Large intestine (tissue), 3 donors: ENCODE measurements around the gene HIVEP3. TPM values are rescaled to one million over a fixed set of nuclear protein-coding genes. Genes with fewer than 3 reads are reported as not detected.

ENCODE experiments used
- DNase-seq, 2 donors: peaks; one replicate each; pipeline versions ENCODE4 v3.0.0 to v3.0.0-alpha.2; 2013
- H3K27ac ChIP-seq: one replicate; pipeline ENCODE4 v1.5.1; 2013; ENCODE audit warnings: low read length
- H3K27me3 ChIP-seq: 2 replicates; pipeline ENCODE4 v1.6.1; 2013; ENCODE audit warnings: low read length; ENCODE audit not compliant: control insufficient read depth, insufficient read depth
- H3K36me3 ChIP-seq: 2 replicates; pipeline ENCODE4 v1.6.1; 2013; ENCODE audit warnings: low read length; ENCODE audit not compliant: control insufficient read depth, insufficient read depth
- H3K4me1 ChIP-seq: one replicate; pipeline ENCODE4 v1.6.1; 2013; ENCODE audit warnings: low read length; ENCODE audit not compliant: control insufficient read depth, insufficient read depth
- H3K4me3 ChIP-seq: one replicate; pipeline ENCODE4 v1.5.1; 2013; ENCODE audit warnings: low read length
- H3K9me3 ChIP-seq: one replicate; pipeline ENCODE4 v1.6.1; 2013; ENCODE audit warnings: mild to moderate bottlenecking, low read depth, low read length, moderate library complexity; ENCODE audit not compliant: control insufficient read depth
- WGBS: methylation state at CpG from one replicate; pipeline ENCODE4 v1.1.5; 2013; ENCODE audit warnings: low lambda C conversion rate; ENCODE audit not compliant: insufficient coverage; 5-methylcytosine and 5-hydroxymethylcytosine counted together
- polyA plus RNA-seq: library from polyadenylated mRNA; unstranded; fragments of 120-200 nt; gene quantifications from one replicate; pipeline ENCODE4 v1.2.1, GENCODE V29; 2013

Gene HIVEP3
- polyA plus RNA-seq, 1 donor = 2.6 TPM

GRCh38 chr1:41850029-41850428 lies 68.7 kb downstream of the HIVEP3 start:
- Histone ChIP-seq H3K36me3 (no peaks in the 10 kb centered on the region), H3K9me3 (no peaks in the 10 kb centered on the region), H3K27ac (no peak overlapping the region), H3K4me3 (no peak overlapping the region), H3K27me3 (peaks cover 6% of the 10 kb centered on the region), H3K4me1 (no peaks in the 10 kb centered on the region)
- no peak for DNase-seq
- 20% methylated on average over 1 of the region's 2 CpGs for WGBS

- no peak for DNase-seq
- Histone ChIP-seq H3K27me3 (peaks cover 6% of the 10 kb centered on the region), H3K4me3 (no peak overlapping the region), H3K36me3 (no peaks in the 10 kb centered on the region), H3K9me3 (no peaks in the 10 kb centered on the region), H3K4me1 (no peaks in the 10 kb centered on the region), H3K27ac (no peak overlapping the region)
- no CpG with 5 or more reads among the region's 4 CpGs for WGBS
Measured at GRCh38 chr1:41849211-41849759, 69.4 kb downstream of the HIVEP3 start.

GRCh38 chr1:41848216-41848952 lies 70.3 kb downstream of the HIVEP3 start:
- DNase-seq = no peak
- Histone ChIP-seq H3K27me3 (peaks cover 2% of the 10 kb centered on the region), H3K4me3 (no peak overlapping the region), H3K36me3 (no peaks in the 10 kb centered on the region), H3K4me1 (no peaks in the 10 kb centered on the region), H3K9me3 (no peaks in the 10 kb centered on the region), H3K27ac (no peak overlapping the region)
- no CpG with 5 or more reads among the region's 7 CpGs for WGBS

GRCh38 chr1:41847733-41848132 lies 71.0 kb downstream of the HIVEP3 start:
- Histone ChIP-seq H3K9me3 (no peaks in the 10 kb centered on the region), H3K4me3 (no peak overlapping the region), H3K36me3 (no peaks in the 10 kb centered on the region), H3K27me3 (peaks cover under 1% of the 10 kb centered on the region), H3K27ac (no peak overlapping the region), H3K4me1 (no peaks in the 10 kb centered on the region)
- DNase-seq = no peak
- no CpG with 5 or more reads among the region's 2 CpGs for WGBS

GRCh38 chr1:41846625-41847405 lies 71.9 kb downstream of the HIVEP3 start:
- H3K27me3 ChIP-seq = peaks cover 4% of the 10 kb centered on the region
- H3K9me3 ChIP-seq = no peaks in the 10 kb centered on the region
- H3K4me1 ChIP-seq = no peaks in the 10 kb centered on the region
- H3K27ac ChIP-seq = no peak overlapping the region
- H3K36me3 ChIP-seq = no peaks in the 10 kb centered on the region
- H3K4me3 ChIP-seq = no peak overlapping the region
- 60% methylated on average over 1 of the region's 3 CpGs for WGBS
- DNase-seq = no peak

GRCh38 chr1:41844781-41845272 lies 73.9 kb downstream of the HIVEP3 start:
- no peaks in the 10 kb centered on the region for H3K9me3 ChIP-seq
- no peak for DNase-seq
- no peak overlapping the region for H3K27ac ChIP-seq
- H3K27me3 ChIP-seq = peaks cover 8% of the 10 kb centered on the region
- no peak overlapping the region for H3K4me3 ChIP-seq
- no peaks in the 10 kb centered on the region for H3K36me3 ChIP-seq
- no CpG with 5 or more reads among the region's 2 CpGs for WGBS
- H3K4me1 ChIP-seq = no peaks in the 10 kb centered on the region

GRCh38 chr1:41844255-41844654 lies 74.5 kb downstream of the HIVEP3 start:
- Histone ChIP-seq H3K27ac (no peak overlapping the region), H3K4me1 (no peaks in the 10 kb centered on the region), H3K9me3 (no peaks in the 10 kb centered on the region), H3K4me3 (no peak overlapping the region), H3K27me3 (peaks cover 8% of the 10 kb centered on the region), H3K36me3 (no peaks in the 10 kb centered on the region)
- WGBS = no CpG with 5 or more reads among the region's 8 CpGs
- DNase-seq = no peak

- Histone ChIP-seq H3K27ac (no peak overlapping the region), H3K36me3 (no peaks in the 10 kb centered on the region), H3K4me1 (no peaks in the 10 kb centered on the region), H3K4me3 (no peak overlapping the region), H3K9me3 (no peaks in the 10 kb centered on the region), H3K27me3 (peaks cover 8% of the 10 kb centered on the region)
- WGBS = 40% methylated on average over 1 of the region's 11 CpGs
- no peak for DNase-seq
Measured at GRCh38 chr1:41842993-41843755, 75.5 kb downstream of the HIVEP3 start.

- no peaks in the 10 kb centered on the region for H3K36me3 ChIP-seq
- no peak for DNase-seq
- no peak overlapping the region for H3K4me3 ChIP-seq
- no peak overlapping the region for H3K27ac ChIP-seq
- H3K27me3 ChIP-seq = peaks cover 8% of the 10 kb centered on the region
- H3K9me3 ChIP-seq = no peaks in the 10 kb centered on the region
- H3K4me1 ChIP-seq = no peaks in the 10 kb centered on the region
- no CpG with 5 or more reads among the region's 2 CpGs for WGBS
Measured at GRCh38 chr1:41842326-41842725, 76.4 kb downstream of the HIVEP3 start.
